NCI-H82 (cell line): ENCODE data around the gene RPN1.

Source experiments
- DNase-seq: peaks from one replicate; lab custom pipeline; 2025; lab: John Stamatoyannopoulos, UW

RPN1 gene

DNA sequence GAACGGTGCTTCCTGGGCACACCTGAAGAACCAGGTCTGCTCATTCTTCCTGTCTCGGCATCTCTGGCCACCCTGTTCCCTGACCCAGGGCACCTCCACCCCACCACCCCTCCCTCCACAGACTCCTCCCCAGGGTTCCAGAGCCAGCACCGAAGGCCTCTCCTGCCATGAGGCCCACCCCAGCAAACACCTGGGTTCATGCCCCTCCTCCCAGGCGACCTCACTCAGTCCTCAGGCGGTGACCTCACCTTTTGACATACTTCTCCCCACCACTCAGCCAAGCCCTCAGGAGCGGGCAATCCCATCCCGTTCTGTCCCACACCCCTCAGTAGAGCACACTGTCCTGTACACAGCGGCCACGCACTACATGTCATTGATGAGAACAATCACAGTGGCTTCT, 72.3 kb downstream of the RPN1 start:
- DNase-seq = no peak

DNA sequence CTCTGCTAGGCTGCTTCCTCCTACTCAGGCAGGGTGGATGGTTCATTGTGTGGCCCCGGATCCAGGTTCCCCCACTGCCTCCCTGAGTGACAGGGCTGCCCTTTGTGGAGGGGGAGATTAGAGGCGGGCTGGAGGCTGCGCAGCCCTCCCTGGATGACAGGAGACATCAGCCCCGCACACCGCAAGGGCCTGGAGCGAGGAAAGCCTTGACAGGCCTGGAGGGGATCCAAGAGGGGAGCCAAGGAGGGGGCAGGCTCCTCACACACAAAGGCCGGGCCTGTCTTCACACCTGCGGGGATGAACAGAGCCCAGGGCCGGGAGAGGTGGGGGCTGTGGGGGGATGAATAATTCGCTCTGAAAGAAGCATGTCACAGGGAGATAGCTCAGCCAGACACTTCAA, 72.9 kb downstream of the RPN1 start:
- no peak for DNase-seq

DNA sequence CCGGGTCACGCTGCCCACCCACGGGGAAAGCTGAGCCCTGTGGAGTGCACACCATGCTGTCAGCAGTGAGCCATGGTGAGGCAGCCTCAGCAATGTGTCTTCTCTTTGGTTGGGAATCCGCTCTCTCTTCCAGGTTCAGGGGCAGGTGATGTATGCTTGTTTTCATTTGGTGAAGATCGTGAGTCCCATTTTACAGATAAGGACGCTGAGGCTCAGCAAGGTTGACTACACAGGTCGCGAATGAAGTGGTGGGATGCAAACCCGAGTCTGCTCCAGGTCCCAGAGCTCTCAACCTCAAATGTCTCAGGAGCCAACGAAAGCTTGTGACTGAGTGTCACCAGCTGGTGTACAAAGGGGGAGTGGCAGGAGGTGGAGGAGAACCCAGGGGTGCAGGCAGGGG, 74.3 kb downstream of the RPN1 start:
- DNase-seq = no peak

DNA sequence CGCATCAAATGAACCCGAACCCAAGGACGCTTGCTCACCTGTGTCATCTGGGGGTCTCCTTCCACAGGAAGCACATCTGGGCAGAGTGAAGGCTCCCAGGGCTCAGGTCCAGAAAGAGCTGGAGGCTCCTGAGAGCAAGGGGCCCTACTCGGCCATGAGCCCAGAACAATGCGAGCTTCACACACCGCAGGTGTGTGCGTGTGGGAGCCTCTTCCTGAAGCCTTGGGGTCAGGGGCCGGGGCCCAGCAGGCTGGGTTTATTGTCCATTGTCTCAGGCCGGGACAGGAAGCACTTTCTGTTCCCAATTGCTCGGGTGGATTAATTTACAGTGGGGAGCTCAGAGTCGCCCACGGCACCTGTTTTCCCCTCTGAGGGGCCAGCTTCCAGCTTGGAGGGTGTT, 74.8 kb downstream of the RPN1 start:
- DNase-seq = no peak

DNA sequence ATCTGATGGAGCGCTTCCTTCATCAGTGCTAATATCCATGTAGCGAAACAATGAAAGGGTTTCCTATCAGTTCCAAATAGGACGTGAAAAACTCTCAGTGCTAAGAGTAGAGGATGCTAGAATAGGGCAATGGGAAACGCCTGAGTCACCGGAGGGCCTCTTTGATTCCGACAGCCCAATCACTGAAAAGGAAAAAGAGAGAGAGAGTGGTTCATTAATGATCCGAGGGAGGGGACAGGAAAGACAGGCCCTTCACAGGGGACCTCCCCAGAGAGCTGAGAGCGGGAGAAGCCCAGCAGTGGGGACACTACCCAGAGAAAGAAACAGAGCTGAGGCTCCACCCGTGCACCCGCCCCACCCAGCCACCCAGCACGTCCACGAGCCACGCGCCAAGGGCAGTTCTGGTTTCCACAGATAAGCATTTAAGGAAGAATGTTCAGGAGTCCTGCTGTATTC, 76.9 kb downstream of the RPN1 start:
- no peak for DNase-seq

DNA sequence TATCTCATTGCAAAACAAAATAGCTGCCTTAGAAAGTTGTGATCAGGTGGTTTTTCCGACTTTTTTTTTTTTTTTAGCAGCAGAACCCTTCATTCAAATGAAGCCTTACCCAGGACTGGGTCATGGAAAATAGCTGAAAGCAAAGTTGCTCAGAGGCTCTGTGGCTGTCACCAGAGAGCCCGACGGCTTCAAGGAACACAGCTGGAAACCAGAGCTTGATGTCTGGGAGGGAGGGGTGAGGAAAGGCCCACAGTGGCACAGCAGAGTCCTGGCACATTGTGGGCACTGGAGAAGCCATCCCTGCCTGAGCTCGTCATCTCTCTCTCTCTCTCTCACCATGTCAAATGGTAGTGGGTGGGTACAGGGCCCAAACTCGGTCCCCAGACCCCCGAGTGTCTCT, 77.5 kb downstream of the RPN1 start:
- no peak for DNase-seq

DNA sequence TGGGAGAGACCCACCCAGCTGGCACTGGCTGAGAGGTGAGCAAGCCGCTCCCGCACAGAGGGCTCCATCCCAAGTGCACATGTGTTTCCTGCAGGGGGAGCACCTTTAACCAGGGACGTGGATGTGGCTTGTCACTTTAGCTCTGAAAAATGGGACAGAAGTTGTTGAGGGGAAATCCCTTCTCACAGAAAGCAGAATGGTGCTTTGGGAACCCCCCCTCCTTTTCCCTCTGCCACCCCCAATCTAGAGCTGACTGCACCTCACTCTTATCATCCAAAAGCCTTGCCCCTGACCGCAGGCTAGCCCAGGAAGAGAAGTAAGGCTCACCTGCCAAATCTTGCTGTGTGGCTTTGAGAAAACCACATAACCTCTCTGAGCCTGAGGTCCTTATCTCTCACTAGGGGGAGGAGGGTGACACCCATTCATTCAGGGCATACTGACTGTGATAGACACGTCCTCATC, 77.9 kb downstream of the RPN1 start:
- peak; percentile 61 for DNase-seq

DNA sequence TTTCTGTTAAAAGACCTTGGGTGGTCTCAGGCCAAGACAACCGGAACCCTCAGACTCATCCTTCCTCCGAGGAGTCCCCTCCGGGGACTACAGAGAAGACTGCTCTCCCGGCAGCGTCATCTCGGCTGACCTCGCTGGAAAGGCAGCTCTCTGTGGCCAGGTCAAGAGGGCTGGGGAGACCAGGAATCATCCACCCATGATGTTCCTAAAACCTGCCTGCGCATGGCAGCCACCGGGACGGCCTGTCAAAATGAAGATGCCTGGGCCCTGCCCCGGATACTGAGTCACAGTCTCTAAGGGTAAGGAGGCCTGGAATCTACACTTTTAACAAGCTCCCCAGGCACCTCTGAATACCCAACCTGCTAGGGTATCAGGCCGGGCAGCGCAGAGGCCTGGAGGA, 78.6 kb downstream of the RPN1 start:
- DNase-seq = no peak
